SK-N-MC (cell line): ENCODE measurements around the gene TMEM184C.

Experiments used
- EZH2 ChIP-seq: fragments of 200-600 bp; sonication (generic); IDR thresholded peaks from one replicate; pipeline ENCODE4 v1.6.1; 2017; ENCODE audit warnings: antibody characterized with exemption
- FOXP2 ChIP-seq: optimal IDR thresholded peaks from 2 replicates; pipeline ENCODE3; 2011; ENCODE audit warnings: mild to moderate bottlenecking, moderate library complexity; ENCODE audit not compliant: insufficient read depth; ENCODE audit errors: extremely low read length, control extremely low read depth
- POLR2AphosphoS5 ChIP-seq: IDR thresholded peaks from 2 replicates; pipeline ENCODE4 v1.6.1; 2012; ENCODE audit warnings: mild to moderate bottlenecking, low read depth, low read length, borderline replicate concordance

- TF ChIP-seq EZH2 (no peak), POLR2AphosphoS5 (no peak), FOXP2 (no peak)
These were observed 90.9 kb downstream of the TMEM184C start for GRCh38 chr4:147707892-147708672.
